ENCODE results near the gene MSL2. TPM values are rescaled to one million over a fixed set of nuclear protein-coding genes. Genes with fewer than 3 reads are reported as not detected.
"Not testable (repeated sequence)": the region's sequence is repeated elsewhere in the genome, so short reads cannot be mapped to it uniquely, and the experiment has no call there.

Gene MSL2
- total RNA-seq, 2 experiments from 2014 or later: 143 to 146 TPM

GRCh38 chr3:136122006-136122405, 74.1 kb downstream of the MSL2 start:
- no peak overlapping the region for H3K27ac Mint-ChIP-seq
- peaks cover 0 to 5% of the 10 kb centered on the region in 2 experiments for H3K9me3 ChIP-seq (ENCODE audit: control insufficient read depth in 1 of 2, insufficient read depth in 1 of 2, low read length in 2 of 2)
- DNase-seq: no peak
- intact Hi-C loops (cut with DNase I, micrococcal nuclease): no loop called here
- no peak overlapping the region for H3K27ac ChIP-seq (ENCODE audit: low read depth in 1 of 2, low read length in 2 of 2)
- TF ChIP-seq CTCF (IDR thresholded peaks at IDR 0.05): no peak
- no peaks in the 10 kb centered on the region for H3K4me1 ChIP-seq (ENCODE audit: insufficient read depth, low read length)
- H3K27me3 ChIP-seq (ENCODE audit: control insufficient read depth in 1 of 2, insufficient read depth in 2 of 2, low read length in 2 of 2): no peaks in the 10 kb centered on the region
- H3K36me3 ChIP-seq (ENCODE audit: insufficient read depth, low read length): no peaks in the 10 kb centered on the region
- ChIA-PET POLR2A (no interaction called here), CTCF (interaction anchor here (1.3 kb wide), 1 partner anchor 11 kb away, joined by 3 read pairs; no protein-coding TSS in a partner anchor)
- peaks cover under 1% of the 10 kb centered on the region for H3K36me3 Mint-ChIP-seq (ENCODE audit: low read depth)
- no peak overlapping the region for H3K4me3 Mint-ChIP-seq
- H3K4me1 Mint-ChIP-seq (ENCODE audit: low read depth): no peaks in the 10 kb centered on the region
- ATAC-seq (ENCODE audit: poor library complexity): no peak
- no peak overlapping the region for H3K4me3 ChIP-seq (ENCODE audit: low read length)
- no peaks in the 10 kb centered on the region for H3K27me3 Mint-ChIP-seq
- H3K9me3 Mint-ChIP-seq: peaks cover under 1% of the 10 kb centered on the region

GRCh38 chr3:136120373-136121348, 75.5 kb downstream of the MSL2 start:
- no peaks in the 10 kb centered on the region for H3K36me3 Mint-ChIP-seq (ENCODE audit: low read depth)
- no peak overlapping the region for H3K4me3 Mint-ChIP-seq
- DNase-seq (no peak), ATAC-seq (ENCODE audit: poor library complexity) (no peak)
- no peaks in the 10 kb centered on the region for H3K27me3 Mint-ChIP-seq
- intact Hi-C loops (cut with DNase I, micrococcal nuclease): no loop called here
- H3K9me3 Mint-ChIP-seq: no peaks in the 10 kb centered on the region
- Histone ChIP-seq H3K4me1 (ENCODE audit: insufficient read depth, low read length) (no peaks in the 10 kb centered on the region), H3K36me3 (ENCODE audit: insufficient read depth, low read length) (no peaks in the 10 kb centered on the region), H3K27me3 (ENCODE audit: control insufficient read depth in 1 of 2, insufficient read depth in 2 of 2, low read length in 2 of 2) (no peaks in the 10 kb centered on the region), H3K27ac (ENCODE audit: low read depth in 1 of 2, low read length in 2 of 2) (no peak overlapping the region), H3K9me3 (ENCODE audit: control insufficient read depth in 1 of 2, insufficient read depth in 1 of 2, low read length in 2 of 2) (no peaks in the 10 kb centered on the region), H3K4me3 (ENCODE audit: low read length) (no peak overlapping the region)
- no peaks in the 10 kb centered on the region for H3K4me1 Mint-ChIP-seq (ENCODE audit: low read depth)
- no peak for TF ChIP-seq CTCF (IDR thresholded peaks at IDR 0.05)
- POLR2A ChIA-PET: no interaction called here
- CTCF ChIA-PET: interaction anchor here (1.3 kb wide), 1 partner anchor 13 kb away, joined by 3 read pairs; no protein-coding TSS in a partner anchor
- no peak overlapping the region for H3K27ac Mint-ChIP-seq

GRCh38 chr3:136119783-136120182, 76.4 kb downstream of the MSL2 start:
- H3K36me3 ChIP-seq (ENCODE audit: insufficient read depth, low read length); H3K27ac ChIP-seq (ENCODE audit: low read depth in 1 of 2, low read length in 2 of 2); ATAC-seq (ENCODE audit: poor library complexity); H3K27me3 ChIP-seq (ENCODE audit: control insufficient read depth in 1 of 2, insufficient read depth in 2 of 2, low read length in 2 of 2); H3K4me1 Mint-ChIP-seq (ENCODE audit: low read depth); H3K27ac Mint-ChIP-seq; H3K36me3 Mint-ChIP-seq (ENCODE audit: low read depth); CTCF ChIA-PET; DNase-seq; H3K4me3 ChIP-seq (ENCODE audit: low read length); H3K27me3 Mint-ChIP-seq; H3K4me3 Mint-ChIP-seq; H3K4me1 ChIP-seq (ENCODE audit: insufficient read depth, low read length); intact Hi-C loops (cut with DNase I, micrococcal nuclease); H3K9me3 Mint-ChIP-seq; POLR2A ChIA-PET; H3K9me3 ChIP-seq (ENCODE audit: control insufficient read depth in 1 of 2, insufficient read depth in 1 of 2, low read length in 2 of 2): not testable (repeated sequence)

GRCh38 chr3:136119332-136119731, 76.8 kb downstream of the MSL2 start:
- H3K27ac ChIP-seq (ENCODE audit: low read depth in 1 of 2, low read length in 2 of 2); POLR2A ChIA-PET; CTCF ChIA-PET; intact Hi-C loops (cut with DNase I, micrococcal nuclease); H3K27me3 ChIP-seq (ENCODE audit: control insufficient read depth in 1 of 2, insufficient read depth in 2 of 2, low read length in 2 of 2); H3K36me3 Mint-ChIP-seq (ENCODE audit: low read depth); H3K4me3 ChIP-seq (ENCODE audit: low read length); H3K9me3 Mint-ChIP-seq; ATAC-seq (ENCODE audit: poor library complexity); H3K27me3 Mint-ChIP-seq; H3K4me3 Mint-ChIP-seq; DNase-seq; H3K36me3 ChIP-seq (ENCODE audit: insufficient read depth, low read length); H3K27ac Mint-ChIP-seq; H3K9me3 ChIP-seq (ENCODE audit: control insufficient read depth in 1 of 2, insufficient read depth in 1 of 2, low read length in 2 of 2); H3K4me1 Mint-ChIP-seq (ENCODE audit: low read depth); H3K4me1 ChIP-seq (ENCODE audit: insufficient read depth, low read length): not testable (repeated sequence)
